Trophoblast cell (in vitro differentiated cells and primary cell): ENCODE measurements around the gene DTNBP1.

Source experiments
- DNase-seq, 2 donors: peaks; one replicate each; pipeline ENCODE4 v3.0.0-alpha.2; 2016
- H2AFZ ChIP-seq: 2 replicates; pipeline ENCODE4 v1.6.1; 2013; ENCODE audit warnings: low read length, moderate library complexity, mild to moderate bottlenecking; ENCODE audit not compliant: insufficient read depth, poor library complexity
- H2AK5ac ChIP-seq: 2 replicates; pipeline ENCODE4 v1.6.1; 2013; ENCODE audit warnings: mild to moderate bottlenecking, low read length
- H2BK120ac ChIP-seq: 2 replicates; pipeline ENCODE4 v1.6.1; 2013; ENCODE audit warnings: low read length, mild to moderate bottlenecking, moderate library complexity; ENCODE audit not compliant: insufficient read depth, poor library complexity
- H2BK12ac ChIP-seq: 2 replicates; pipeline ENCODE4 v1.6.1; 2013; ENCODE audit warnings: mild to moderate bottlenecking, low read length, moderate library complexity
- H2BK5ac ChIP-seq: 2 replicates; pipeline ENCODE4 v1.6.1; 2013; ENCODE audit warnings: low read length, low read depth, moderate library complexity, mild to moderate bottlenecking; ENCODE audit not compliant: poor library complexity
- H3K14ac ChIP-seq: 2 replicates; pipeline ENCODE4 v1.6.1; 2013; ENCODE audit warnings: mild to moderate bottlenecking, low read length
- H3K18ac ChIP-seq: 2 replicates; pipeline ENCODE4 v1.6.1; 2013; ENCODE audit warnings: mild to moderate bottlenecking, low read length
- H3K23ac ChIP-seq: 2 replicates; pipeline ENCODE4 v1.6.1; 2013; ENCODE audit warnings: low read length
- H3K27ac ChIP-seq: 2 replicates; pipeline ENCODE4 v1.5.1; 2013; ENCODE audit warnings: low read depth, mild to moderate bottlenecking, inconsistent platforms, low read length, moderate library complexity
- H3K27me3 ChIP-seq: 2 replicates; pipeline ENCODE4 v1.6.1; 2013; ENCODE audit warnings: inconsistent platforms, mild to moderate bottlenecking, low read length, moderate library complexity; ENCODE audit not compliant: insufficient read depth
- H3K36me3 ChIP-seq, 2 experiments: 1 replicate in 1 of 2; 2 replicates in 1 of 2; pipeline ENCODE4 v1.6.1; 2013; ENCODE audit warnings: low read length in 2 of 2, mild to moderate bottlenecking in 2 of 2, moderate library complexity in 1 of 2; ENCODE audit not compliant: insufficient read depth in 2 of 2, control insufficient read depth in 1 of 2
- H3K4ac ChIP-seq: 2 replicates; pipeline ENCODE4 v1.6.1; 2013; ENCODE audit warnings: low read depth, mild to moderate bottlenecking, low read length, moderate library complexity
- H3K4me1 ChIP-seq, 2 experiments: 1 replicate in 1 of 2; 2 replicates in 1 of 2; pipeline ENCODE4 v1.6.1; 2013; ENCODE audit warnings: low read length in 2 of 2, mild to moderate bottlenecking in 2 of 2, moderate library complexity in 1 of 2; ENCODE audit not compliant: insufficient read depth in 2 of 2, control insufficient read depth in 1 of 2
- H3K4me2 ChIP-seq: 2 replicates; pipeline ENCODE4 v1.6.1; 2013; ENCODE audit warnings: inconsistent platforms, mild to moderate bottlenecking, low read length, moderate library complexity
- H3K4me3 ChIP-seq: 2 replicates; pipeline ENCODE4 v1.5.1; 2013; ENCODE audit warnings: mild to moderate bottlenecking, low read depth, low read length, inconsistent platforms
- H3K79me1 ChIP-seq: one replicate; pipeline ENCODE4 v1.6.1; 2013; ENCODE audit warnings: low read length
- H3K79me2 ChIP-seq: 2 replicates; pipeline ENCODE4 v1.6.1; 2013; ENCODE audit warnings: low read length, mild to moderate bottlenecking; ENCODE audit not compliant: control insufficient read depth, insufficient read depth, poor library complexity
- H3K9ac ChIP-seq: 2 replicates; pipeline ENCODE4 v1.6.1; 2013; ENCODE audit warnings: mild to moderate bottlenecking, low read length
- H3K9me3 ChIP-seq: 2 replicates; pipeline ENCODE4 v1.6.1; 2013; ENCODE audit warnings: low read depth, mild to moderate bottlenecking, control low read depth, inconsistent platforms, low read length; ENCODE audit not compliant: insufficient read depth
- H4K12ac ChIP-seq: 2 replicates; pipeline ENCODE4 v1.6.1; 2013; ENCODE audit warnings: low read depth, mild to moderate bottlenecking, low read length, moderate library complexity
- H4K8ac ChIP-seq: 2 replicates; pipeline ENCODE4 v1.6.1; 2013; ENCODE audit warnings: low read depth, mild to moderate bottlenecking, low read length, moderate library complexity
- H4K91ac ChIP-seq: one replicate; pipeline ENCODE4 v1.6.1; 2013; ENCODE audit warnings: low read depth, mild to moderate bottlenecking, low read length, moderate library complexity
- WGBS: extraction: QIAGEN DNeasy Blood & Tissue Kit; methylation state at CpG from one replicate; pipeline ENCODE4 v1.1.7; 2013; ENCODE audit warnings: missing lambda C conversion rate; ENCODE audit not compliant: insufficient read length, insufficient coverage; ENCODE audit errors: extremely low coverage; 5-methylcytosine and 5-hydroxymethylcytosine counted together

The DTNBP1 gene

GRCh38 chr6:15501826-15502445, 160.9 kb downstream of the DTNBP1 start:
- Histone ChIP-seq H3K27ac (no peak overlapping the region), H3K4me2 (no peak overlapping the region), H2BK120ac (no peak overlapping the region), H3K79me2 (no peaks in the 10 kb centered on the region), H3K4me1 (no peaks in the 10 kb centered on the region), H2BK5ac (no peak overlapping the region), H3K18ac (no peak overlapping the region), H3K4ac (no peak overlapping the region), H3K36me3 (peaks cover 44 to 52% of the 10 kb centered on the region in 2 experiments), H3K9me3 (peaks cover 4% of the 10 kb centered on the region), H3K27me3 (no peaks in the 10 kb centered on the region), H4K91ac (no peak overlapping the region), H2BK12ac (no peak overlapping the region), H3K14ac (no peak overlapping the region), H2AK5ac (no peak overlapping the region), H3K23ac (no peak overlapping the region), H3K79me1 (no peaks in the 10 kb centered on the region), H4K8ac (no peak overlapping the region), H2AFZ (no peak overlapping the region), H3K9ac (no peak overlapping the region), H3K4me3 (no peak overlapping the region), H4K12ac (no peak overlapping the region)
- no peak for DNase-seq
- WGBS = no CpG with 5 or more reads among the region's 19 CpGs

DNA sequence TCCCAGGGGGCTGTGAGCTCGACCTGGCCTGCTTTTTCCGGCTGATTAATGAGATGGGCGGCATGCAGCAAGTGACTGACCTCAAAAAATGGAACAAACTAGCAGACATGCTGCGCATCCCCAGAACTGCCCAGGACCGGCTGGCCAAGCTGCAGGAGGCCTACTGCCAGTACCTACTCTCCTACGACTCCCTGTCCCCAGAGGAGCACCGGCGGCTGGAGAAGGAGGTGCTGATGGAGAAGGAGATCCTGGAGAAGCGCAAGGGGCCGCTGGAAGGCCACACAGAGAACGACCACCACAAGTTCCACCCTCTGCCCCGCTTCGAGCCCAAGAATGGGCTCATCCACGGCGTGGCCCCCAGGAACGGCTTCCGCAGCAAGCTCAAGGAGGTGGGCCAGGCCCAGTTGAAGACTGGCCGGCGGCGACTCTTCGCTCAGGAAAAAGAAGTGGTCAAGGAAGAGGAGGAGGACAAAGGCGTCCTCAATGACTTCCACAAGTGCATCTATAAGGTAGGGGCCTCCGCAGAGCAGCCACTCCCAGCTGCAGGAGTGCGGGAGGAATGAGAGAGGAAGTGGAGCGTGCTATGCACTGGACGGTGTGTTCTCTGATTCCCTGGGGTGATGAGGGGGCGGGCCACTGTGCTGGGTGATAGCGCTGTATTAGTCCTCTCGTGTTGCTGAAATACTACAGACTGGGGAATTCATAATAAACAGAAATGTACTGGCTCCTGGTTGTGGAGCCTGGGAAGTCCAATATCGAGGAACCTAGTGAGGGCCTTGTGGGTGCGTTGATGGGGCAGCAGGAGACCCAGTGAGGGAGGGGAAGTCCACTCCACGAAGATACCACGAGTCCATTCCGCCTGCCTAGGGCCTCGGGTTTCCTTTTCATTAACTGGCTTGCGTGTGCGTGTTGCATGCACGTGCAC, 161.7 kb downstream of the DTNBP1 start:
- Histone ChIP-seq H3K36me3 (peaks cover 49 to 53% of the 10 kb centered on the region in 2 experiments), H2AFZ (no peak overlapping the region), H3K4me3 (no peak overlapping the region), H2BK120ac (no peak overlapping the region), H4K8ac (no peak overlapping the region), H3K23ac (no peak overlapping the region), H3K14ac (no peak overlapping the region), H3K79me2 (no peaks in the 10 kb centered on the region), H2AK5ac (no peak overlapping the region), H3K18ac (no peak overlapping the region), H3K27me3 (no peaks in the 10 kb centered on the region), H3K4ac (no peak overlapping the region), H4K12ac (no peak overlapping the region), H3K4me1 (no peaks in the 10 kb centered on the region), H3K79me1 (no peaks in the 10 kb centered on the region), H3K9me3 (peaks cover 6% of the 10 kb centered on the region), H3K9ac (no peak overlapping the region), H3K4me2 (no peak overlapping the region), H4K91ac (no peak overlapping the region), H3K27ac (no peak overlapping the region), H2BK5ac (no peak overlapping the region), H2BK12ac (no peak overlapping the region)
- no peak for DNase-seq
- WGBS = no CpG with 5 or more reads among the region's 38 CpGs

GRCh38 chr6:15500078-15500740, 162.6 kb downstream of the DTNBP1 start:
- Histone ChIP-seq H4K8ac (no peak overlapping the region), H4K12ac (no peak overlapping the region), H3K9ac (no peak overlapping the region), H3K79me2 (no peaks in the 10 kb centered on the region), H2AFZ (no peak overlapping the region), H2AK5ac (no peak overlapping the region), H2BK5ac (no peak overlapping the region), H3K4ac (no peak overlapping the region), H3K9me3 (peaks cover 4% of the 10 kb centered on the region), H3K14ac (no peak overlapping the region), H3K23ac (no peak overlapping the region), H3K4me2 (no peak overlapping the region), H3K4me3 (no peak overlapping the region), H3K79me1 (no peaks in the 10 kb centered on the region), H3K4me1 (no peaks in the 10 kb centered on the region), H3K36me3 (peaks cover 52 to 53% of the 10 kb centered on the region in 2 experiments), H4K91ac (no peak overlapping the region), H3K27ac (no peak overlapping the region), H3K27me3 (no peaks in the 10 kb centered on the region), H2BK120ac (no peak overlapping the region), H3K18ac (no peak overlapping the region), H2BK12ac (no peak overlapping the region)
- DNase-seq = no peak
- WGBS = no CpG with 5 or more reads among the region's 16 CpGs

DNA sequence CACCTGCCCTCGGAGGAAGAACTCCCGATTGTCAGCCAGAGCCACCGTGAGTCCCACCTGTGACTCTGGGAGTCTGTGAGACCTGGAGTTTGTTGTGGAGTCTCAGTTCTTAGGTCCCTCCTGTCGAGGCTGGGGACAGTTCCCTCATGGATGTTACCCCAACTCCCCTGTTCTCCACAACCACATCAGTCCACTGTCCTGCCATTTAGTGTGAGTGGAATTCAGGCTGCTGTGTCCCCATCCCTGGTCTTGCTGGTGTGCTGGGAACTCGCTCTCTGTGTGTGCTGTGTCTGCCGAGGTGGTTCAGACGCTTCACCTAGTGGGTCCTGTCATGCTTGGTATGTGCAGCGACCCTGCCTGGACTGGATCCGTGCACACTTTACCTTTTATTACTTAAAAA, 163.2 kb downstream of the DTNBP1 start:
- Histone ChIP-seq H3K4ac (no peak overlapping the region), H3K36me3 (peaks cover 53 to 54% of the 10 kb centered on the region in 2 experiments), H3K14ac (no peak overlapping the region), H3K79me2 (no peaks in the 10 kb centered on the region), H3K18ac (no peak overlapping the region), H2BK12ac (no peak overlapping the region), H3K4me1 (no peaks in the 10 kb centered on the region), H4K8ac (no peak overlapping the region), H3K79me1 (no peaks in the 10 kb centered on the region), H3K4me3 (no peak overlapping the region), H3K9me3 (peaks cover 4% of the 10 kb centered on the region), H3K27ac (no peak overlapping the region), H2AFZ (no peak overlapping the region), H3K4me2 (no peak overlapping the region), H3K23ac (no peak overlapping the region), H2AK5ac (no peak overlapping the region), H2BK120ac (no peak overlapping the region), H2BK5ac (no peak overlapping the region), H3K9ac (no peak overlapping the region), H4K91ac (no peak overlapping the region), H4K12ac (no peak overlapping the region), H3K27me3 (no peaks in the 10 kb centered on the region)
- WGBS = no CpG with 5 or more reads among the region's 9 CpGs
- DNase-seq = no peak
